IPS DF 6.9 (cell line): ENCODE measurements around the gene WBP1.
"Not testable (repeated sequence)": the region's sequence is repeated elsewhere in the genome, so short reads cannot be mapped to it uniquely, and the experiment has no call there.

Experiments
- DNase-seq: peaks from one replicate; pipeline ENCODE4 v3.0.0-alpha.2; 2013; ENCODE audit warnings: low read depth, low spot score
- H3K27ac ChIP-seq: one replicate; pipeline ENCODE4 v1.5.1; 2013; ENCODE audit warnings: low read length, control low read depth
- H3K27me3 ChIP-seq: 2 replicates; pipeline ENCODE4 v1.6.1; 2013; ENCODE audit warnings: mild to moderate bottlenecking, low read length; ENCODE audit not compliant: control insufficient read depth, insufficient read depth
- H3K36me3 ChIP-seq: 2 replicates; pipeline ENCODE4 v1.6.1; 2013; ENCODE audit warnings: low read length; ENCODE audit not compliant: control insufficient read depth, insufficient read depth
- H3K4me1 ChIP-seq: 2 replicates; pipeline ENCODE4 v1.6.1; 2013; ENCODE audit warnings: low read length; ENCODE audit not compliant: control insufficient read depth, insufficient read depth
- H3K4me3 ChIP-seq: 2 replicates; pipeline ENCODE4 v1.5.1; 2013; ENCODE audit warnings: mild to moderate bottlenecking, low read length
- H3K9me3 ChIP-seq: 2 replicates; pipeline ENCODE4 v1.6.1; 2013; ENCODE audit warnings: low read length, inconsistent platforms; ENCODE audit not compliant: control insufficient read depth, insufficient read depth
- WGBS: extraction: QIAGEN DNeasy Blood & Tissue Kit; methylation state at CpG from one replicate; pipeline ENCODE4 v1.1.7; 2013; ENCODE audit warnings: mixed read lengths, missing lambda C conversion rate; ENCODE audit not compliant: insufficient read length, insufficient coverage; 5-methylcytosine and 5-hydroxymethylcytosine counted together

The WBP1 gene

DNA sequence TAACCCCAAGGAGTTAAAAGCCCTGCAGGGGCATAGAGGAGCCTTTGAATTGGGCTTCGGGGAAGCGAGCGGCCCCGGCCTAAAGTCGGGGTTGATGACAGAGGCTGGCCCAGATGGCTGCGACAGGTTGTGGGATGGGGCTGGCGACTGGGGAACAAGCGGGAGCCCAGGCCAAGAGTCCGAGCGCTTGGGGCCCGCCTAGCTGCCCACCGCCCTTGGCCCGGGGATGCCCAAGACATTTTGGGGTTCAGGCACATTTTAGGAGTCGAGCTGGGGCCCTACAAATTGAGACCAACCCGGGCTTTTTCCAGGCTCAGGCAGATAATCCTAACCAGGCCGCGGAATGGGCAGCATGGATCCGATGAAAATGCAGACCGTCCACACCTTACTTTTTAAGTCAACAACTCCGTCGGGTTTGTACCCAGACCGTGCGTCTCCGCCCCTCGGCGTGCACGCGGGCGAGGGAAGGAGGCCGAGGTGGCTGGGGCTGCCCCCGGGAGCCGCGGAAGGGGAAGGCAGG is 17.0 kb upstream of the WBP1 start:
- H3K4me3 ChIP-seq: peak overlapping the region; percentile 93
- H3K27ac ChIP-seq: no peak overlapping the region
- no peaks in the 10 kb centered on the region for H3K36me3 ChIP-seq
- 0 out of 2 replicates have a peak, but pooled peaks cover 4% of the 10 kb centered on the region for H3K4me1 ChIP-seq
- H3K9me3 ChIP-seq: no peaks in the 10 kb centered on the region
- H3K27me3 ChIP-seq: no peaks in the 10 kb centered on the region
- no peak for DNase-seq
- WGBS: no CpG with 5 or more reads among the region's 33 CpGs

DNA sequence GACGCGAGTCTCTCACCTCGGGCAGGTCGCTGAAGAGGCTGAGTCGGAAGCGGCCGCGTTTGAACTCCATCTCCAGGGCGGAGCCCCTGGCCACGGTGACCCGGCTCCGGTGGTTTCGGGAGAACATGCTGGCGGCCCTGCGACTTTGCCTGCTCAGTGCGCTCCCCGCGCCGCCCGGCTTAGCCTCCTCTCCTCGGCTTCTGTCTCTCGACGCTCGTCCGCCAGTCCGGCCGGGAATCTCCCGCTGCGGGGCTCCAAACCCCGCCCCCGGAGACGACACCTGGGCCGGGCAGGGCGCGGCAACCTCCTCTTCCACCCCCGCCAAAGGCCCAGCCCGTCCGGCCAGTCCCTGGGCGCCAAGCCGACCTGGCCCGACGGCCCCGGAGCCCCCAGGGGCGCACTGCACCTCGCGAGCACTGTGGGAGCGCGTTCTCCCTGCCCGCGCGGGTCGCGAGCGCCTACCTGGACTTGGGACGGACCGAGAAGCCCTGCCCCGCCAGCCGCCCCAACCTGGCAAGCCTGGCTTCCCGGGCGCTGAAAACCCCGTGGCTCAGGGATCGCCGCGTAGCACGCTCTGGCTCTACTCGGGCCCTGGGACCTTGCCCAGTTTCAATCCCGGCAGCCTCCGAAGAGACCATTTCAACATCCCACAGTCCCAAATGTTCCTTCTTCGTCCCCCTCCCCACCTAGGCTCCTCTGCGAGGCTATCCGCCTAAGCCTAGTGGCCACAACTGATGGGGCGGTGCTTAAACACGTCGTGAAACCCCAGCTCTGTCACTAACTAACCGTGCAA is 16.4 kb upstream of the WBP1 start, which contains the start of gene RTKN:
Gene RTKN, minus strand, starts transcription at position 248 of the 793 bp plus-strand sequence. Its CDS starts 121 bp downstream, at position 127.
- DNase-seq: no peak
- peak within 1 kb of the TSS; percentile 93 for H3K4me3 ChIP-seq
- no CpG with 5 or more reads among the region's 75 CpGs for WGBS
- no peak within 1 kb of the TSS for H3K27ac ChIP-seq
- H3K4me1 ChIP-seq: no peaks in the 10 kb centered on the region
- H3K27me3 ChIP-seq: no peaks in the 10 kb centered on the region
- H3K9me3 ChIP-seq: no peaks in the 10 kb centered on the region
- H3K36me3 ChIP-seq: no peaks in the 10 kb centered on the region

GRCh38 chr2:74442483-74443297 is 15.5 kb upstream of the WBP1 start:
- H3K9me3 ChIP-seq, DNase-seq, H3K27me3 ChIP-seq, H3K4me1 ChIP-seq, H3K36me3 ChIP-seq, H3K27ac ChIP-seq: not testable (repeated sequence)
- no CpG with 5 or more reads among the region's 16 CpGs for WGBS
- peak overlapping the region; percentile 93; the same call in 1 of the 2 replicates for H3K4me3 ChIP-seq

GRCh38 chr2:74444498-74445318 is 13.5 kb upstream of the WBP1 start:
- no peak overlapping the region for H3K4me3 ChIP-seq
- H3K36me3 ChIP-seq: no peaks in the 10 kb centered on the region
- no CpG with 5 or more reads among the region's 5 CpGs for WGBS
- no peaks in the 10 kb centered on the region for H3K27me3 ChIP-seq
- no peaks in the 10 kb centered on the region for H3K4me1 ChIP-seq
- no peak overlapping the region for H3K27ac ChIP-seq
- DNase-seq: no peak
- H3K9me3 ChIP-seq: no peaks in the 10 kb centered on the region

DNA sequence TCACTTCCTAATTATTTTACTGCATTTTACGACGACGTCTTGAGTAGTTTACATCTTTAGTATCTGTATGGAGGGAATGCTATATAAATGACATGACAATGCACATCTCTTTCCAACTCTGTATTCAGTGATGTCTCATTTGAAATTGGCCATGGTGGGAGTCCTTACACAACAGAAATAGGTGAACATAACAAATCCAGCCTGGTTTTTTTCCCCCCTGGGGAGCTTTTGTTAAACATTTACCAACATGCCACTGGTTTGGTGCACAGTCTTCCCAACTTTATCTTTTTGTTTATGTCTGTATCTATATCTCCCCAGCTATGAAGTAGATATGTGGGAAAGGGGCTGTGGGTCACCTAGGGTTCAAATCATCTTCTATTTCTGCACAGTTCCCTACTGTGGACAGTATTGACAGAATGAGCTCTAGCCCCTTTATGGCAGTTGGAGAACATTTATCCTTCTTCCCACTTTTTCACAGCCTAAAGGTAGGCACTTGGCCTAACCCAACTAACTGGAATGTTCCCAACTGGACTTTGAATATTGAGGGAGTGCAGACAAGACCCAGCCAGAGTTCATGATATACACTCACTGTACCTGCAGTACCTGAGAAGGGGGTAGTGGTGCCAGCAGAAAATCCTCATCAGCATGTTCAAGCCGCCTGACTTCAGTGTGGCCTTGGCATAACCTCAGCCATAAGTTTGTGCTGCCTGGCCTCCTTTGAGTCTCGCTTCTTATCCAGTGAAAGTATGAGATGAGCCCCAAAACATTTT is 10.8 kb upstream of the WBP1 start:
- WGBS: 100% methylated on average over 3 of the region's 5 CpGs
- no peak overlapping the region for H3K4me3 ChIP-seq
- H3K27ac ChIP-seq: no peak overlapping the region
- no peaks in the 10 kb centered on the region for H3K27me3 ChIP-seq
- no peak for DNase-seq
- H3K4me1 ChIP-seq: no peaks in the 10 kb centered on the region
- H3K36me3 ChIP-seq: no peaks in the 10 kb centered on the region
- no peaks in the 10 kb centered on the region for H3K9me3 ChIP-seq

DNA sequence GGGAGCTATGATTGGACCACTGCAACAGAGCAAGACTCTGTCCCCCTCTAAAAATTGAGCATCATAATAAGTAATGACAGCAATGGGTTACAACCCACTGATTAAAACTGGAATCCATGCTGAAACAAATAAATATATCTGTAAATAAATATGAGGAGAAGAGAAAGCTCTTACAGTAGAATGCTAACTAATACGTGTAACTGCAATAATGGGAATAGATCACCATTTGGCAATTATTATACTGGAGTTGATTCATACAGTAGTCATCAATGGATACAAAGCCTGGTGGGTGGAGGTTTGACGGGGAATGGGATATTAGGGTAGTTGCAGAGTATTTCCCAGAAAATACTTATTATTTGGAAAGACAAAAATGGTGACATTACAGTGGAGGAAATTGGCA is 9.5 kb upstream of the WBP1 start:
- DNase-seq: no peak
- no peaks in the 10 kb centered on the region for H3K4me1 ChIP-seq
- no CpG with 5 or more reads among the region's 2 CpGs for WGBS

DNA sequence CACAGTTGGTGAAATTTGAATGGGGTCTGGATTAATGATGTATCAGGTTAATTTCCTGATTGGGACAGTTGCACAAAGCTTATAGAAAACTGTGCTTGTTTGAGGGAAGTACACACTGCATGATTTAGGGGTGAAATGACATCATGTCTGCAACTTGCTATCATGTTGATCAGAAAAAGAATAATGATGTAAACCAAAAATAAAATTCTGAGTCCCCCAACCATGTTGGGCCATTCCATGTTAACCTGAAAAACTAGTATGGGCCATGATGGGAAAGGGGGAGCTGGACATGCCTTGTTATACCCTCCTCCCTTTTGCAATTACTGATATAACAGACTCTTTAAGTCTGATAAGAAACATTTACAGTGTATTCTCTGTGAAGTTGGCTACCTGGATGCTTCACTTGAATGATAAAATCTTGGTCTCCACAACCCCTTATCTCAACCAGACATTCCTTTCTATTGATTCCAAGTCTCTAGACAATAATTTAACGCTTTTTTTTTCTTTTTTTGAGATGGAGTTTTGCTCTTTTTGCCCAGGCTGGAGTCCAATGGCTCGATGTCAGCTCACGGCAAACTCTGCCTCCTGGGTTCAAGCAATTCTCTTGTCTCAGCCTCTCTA is 7.6 kb upstream of the WBP1 start:
- H3K36me3 ChIP-seq: no peaks in the 10 kb centered on the region
- H3K4me1 ChIP-seq: no peaks in the 10 kb centered on the region
- H3K4me3 ChIP-seq: no peak overlapping the region
- H3K27me3 ChIP-seq: no peaks in the 10 kb centered on the region
- H3K9me3 ChIP-seq: no peaks in the 10 kb centered on the region
- H3K27ac ChIP-seq: no peak overlapping the region
- no peak for DNase-seq
- WGBS: no CpG with 5 or more reads among the region's 3 CpGs

More for the DNA sequence above, 9.5 kb upstream of the WBP1 start:
- Histone ChIP-seq H3K9me3 (no peaks in the 10 kb centered on the region), H3K4me3 (no peak overlapping the region), H3K27me3 (no peaks in the 10 kb centered on the region), H3K27ac (no peak overlapping the region), H3K36me3 (no peaks in the 10 kb centered on the region)

DNA sequence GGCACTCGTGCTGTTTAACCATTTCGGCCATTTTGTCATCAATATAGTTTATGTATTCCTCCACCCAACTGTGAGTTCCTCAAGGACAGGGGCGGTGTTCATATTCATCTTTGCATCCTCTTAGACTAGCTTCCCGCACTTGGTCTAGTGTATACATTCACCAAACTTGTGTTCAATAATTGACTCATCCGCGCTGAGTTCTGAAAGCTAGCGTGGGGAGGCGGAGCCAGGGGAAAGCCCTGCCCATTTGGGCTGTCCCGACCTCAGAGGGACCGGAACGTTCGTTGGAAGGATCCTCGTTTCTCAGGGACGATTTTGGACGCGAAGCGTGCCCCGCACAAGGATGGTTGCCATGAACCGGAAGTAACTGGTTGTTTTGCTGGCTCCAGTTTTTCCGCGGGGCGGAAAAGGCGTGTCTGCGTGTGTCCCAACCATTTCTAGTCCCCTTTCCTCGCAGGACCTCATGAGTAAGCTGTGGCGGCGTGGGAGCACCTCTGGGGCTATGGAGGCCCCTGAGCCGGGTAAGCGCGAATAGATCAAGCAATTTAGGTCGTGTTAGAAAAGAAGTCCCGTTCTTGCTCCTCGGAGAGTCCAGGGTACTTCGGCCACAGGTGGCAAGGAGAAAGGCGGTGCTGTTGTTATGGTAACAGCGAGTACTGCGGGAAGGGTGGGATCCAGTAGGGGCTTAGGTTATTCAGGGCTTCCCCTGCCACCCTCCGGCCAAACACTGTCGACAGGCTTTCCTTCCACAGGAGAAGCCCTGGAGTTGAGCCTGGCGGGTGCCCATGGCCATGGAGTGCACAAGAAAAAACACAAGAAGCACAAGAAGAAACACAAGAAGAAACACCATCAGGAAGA is 3.4 kb upstream of the WBP1 start, which contains the start of gene INO80B:
Gene INO80B, plus strand, starts transcription at position 434 of the 858 bp plus-strand sequence. Its CDS starts 30 bp downstream, at position 464.
- no CpG with 5 or more reads among the region's 40 CpGs for WGBS
- Histone ChIP-seq H3K27me3 (no peaks in the 10 kb centered on the region), H3K4me1 (no peaks in the 10 kb centered on the region), H3K4me3 (peak within 1 kb of the TSS; percentile 67; the same call in 1 of the 2 replicates), H3K9me3 (no peaks in the 10 kb centered on the region), H3K36me3 (no peaks in the 10 kb centered on the region), H3K27ac (no peak within 1 kb of the TSS)
- no peak for DNase-seq
